Left ventricle myocardium inferior (tissue), 1 donor: ENCODE measurements around the gene DCLK1. TPM values are rescaled to one million over a fixed set of nuclear protein-coding genes. Genes with fewer than 3 reads are reported as not detected.
"Not testable (repeated sequence)": the region's sequence is repeated elsewhere in the genome, so short reads cannot be mapped to it uniquely, and the experiment has no call there.

Experiments
- DNase-seq: peaks from one replicate; pipeline ENCODE4 v3.0.0-alpha.2; 2020
- H3K27ac ChIP-seq: fragments of 200-600 bp; replicated peaks from 2 replicates; pipeline ENCODE4 v1.8.0; 2021
- H3K27me3 ChIP-seq: fragments of 200-600 bp; 2 replicates; pipeline ENCODE4 v1.8.0; 2021; ENCODE audit warnings: low read depth
- H3K36me3 ChIP-seq: fragments of 200-600 bp; 2 replicates; pipeline ENCODE4 v1.8.0; 2021
- H3K4me1 ChIP-seq: fragments of 200-600 bp; 2 replicates; pipeline ENCODE4 v1.8.0; 2021
- H3K4me3 ChIP-seq: fragments of 200-600 bp; 2 replicates; pipeline ENCODE4 v1.8.0; 2021; ENCODE audit warnings: mild to moderate bottlenecking, moderate library complexity
- H3K9me3 ChIP-seq: fragments of 200-600 bp; replicated peaks from 2 replicates; pipeline ENCODE4 v1.8.0; 2021
- CTCF ChIP-seq: fragments of 200-600 bp; IDR thresholded peaks from 2 replicates; pipeline ENCODE4 v1.8.0; 2021; ENCODE audit warnings: antibody characterized with exemption, mild to moderate bottlenecking, borderline replicate concordance
- intact Hi-C: fragments of 100-400 bp; cut with micrococcal nuclease; formaldehyde crosslinking; loops from one replicate; pipeline ENCODE4 v1.11.0; 2022
- total RNA-seq: library from RNA; stranded (reverse); fragmentation: NEBNext Ultra II Directional; extraction: Animal tissue kit (Norgen Biotek cat#: 25700); gene quantifications from one replicate; pipeline ENCODE4 v1.2.1, GENCODE V29; 2021
- donor health status: DM: no; HTN: yes; CAD: no; lungs with severe emphysema.

Gene DCLK1
- total RNA-seq, 1 donor from 2014 or later: 8.4 TPM

GRCh38 chr13:36082396-36082795, 48.8 kb downstream of the DCLK1 start:
- H3K9me3 ChIP-seq: no peaks in the 10 kb centered on the region
- no peaks in the 10 kb centered on the region for H3K4me1 ChIP-seq
- no peak for DNase-seq
- H3K27me3 ChIP-seq: no peaks in the 10 kb centered on the region
- H3K36me3 ChIP-seq: no peaks in the 10 kb centered on the region
- no peak overlapping the region for H3K27ac ChIP-seq
- H3K4me3 ChIP-seq: no peak overlapping the region
- intact Hi-C loops: no loop called here
- no peak for TF ChIP-seq CTCF

- no peak for TF ChIP-seq CTCF
- DNase-seq: no peak
- Histone ChIP-seq H3K27ac (no peak overlapping the region), H3K9me3 (no peaks in the 10 kb centered on the region), H3K27me3 (no peaks in the 10 kb centered on the region), H3K36me3 (no peaks in the 10 kb centered on the region), H3K4me3 (no peak overlapping the region), H3K4me1 (no peaks in the 10 kb centered on the region)
- intact Hi-C loops: no loop called here
These were observed 55.0 kb downstream of the DCLK1 start for GRCh38 chr13:36076211-36076610.

- TF ChIP-seq CTCF: no peak
- intact Hi-C loops: no loop called here
These were observed 56.5 kb downstream of the DCLK1 start for GRCh38 chr13:36074659-36075058.

GRCh38 chr13:36072152-36072935, 58.8 kb downstream of the DCLK1 start:
- Histone ChIP-seq H3K4me3 (no peak overlapping the region), H3K27ac (peak overlapping the region; percentile 81)
- DNase-seq: no peak

More at GRCh38 chr13:36074659-36075058, 56.5 kb downstream of the DCLK1 start:
- Histone ChIP-seq H3K4me1 (no peaks in the 10 kb centered on the region), H3K36me3 (no peaks in the 10 kb centered on the region), H3K27me3 (no peaks in the 10 kb centered on the region), H3K9me3 (no peaks in the 10 kb centered on the region), H3K4me3 (no peak overlapping the region), H3K27ac (no peak overlapping the region)
- no peak for DNase-seq

GRCh38 chr13:36070504-36071192, 60.5 kb downstream of the DCLK1 start:
- H3K4me3 ChIP-seq, H3K9me3 ChIP-seq, H3K27me3 ChIP-seq, H3K36me3 ChIP-seq, intact Hi-C loops, H3K4me1 ChIP-seq: not testable (repeated sequence)
- peak; percentile 43 for DNase-seq
- peak overlapping the region; percentile 81 for H3K27ac ChIP-seq

More at GRCh38 chr13:36072152-36072935, 58.8 kb downstream of the DCLK1 start:
- H3K36me3 ChIP-seq: no peaks in the 10 kb centered on the region
- no peaks in the 10 kb centered on the region for H3K9me3 ChIP-seq
- H3K4me1 ChIP-seq: peaks cover 6% of the 10 kb centered on the region
- H3K27me3 ChIP-seq: no peaks in the 10 kb centered on the region
- intact Hi-C loops: no loop called here
- TF ChIP-seq CTCF: no peak

GRCh38 chr13:36069881-36070366, 61.3 kb downstream of the DCLK1 start:
- no peak for DNase-seq
- intact Hi-C loops: no loop called here
- Histone ChIP-seq H3K27ac (peak overlapping the region; percentile 81), H3K4me1 (peaks cover 6% of the 10 kb centered on the region), H3K4me3 (no peak overlapping the region), H3K27me3 (no peaks in the 10 kb centered on the region), H3K36me3 (no peaks in the 10 kb centered on the region), H3K9me3 (no peaks in the 10 kb centered on the region)
- TF ChIP-seq CTCF: no peak
